GM12878 (cell line): ENCODE results near the gene HDAC9. TPM values are rescaled to one million over a fixed set of nuclear protein-coding genes. Genes with fewer than 3 reads are reported as not detected.

ENCODE experiments used
- ATAC-seq: fragments of 200-7000 bp; cut with Tn5 transposase; 3 replicates; pipeline ENCODE4 v1.9.1; 2020; ENCODE audit warnings: mild to moderate bottlenecking, moderate library complexity
- BruUV-seq: library from RNA; stranded (reverse); fragments of 400-500 nt; replicated peaks from 2 replicates; lab custom pipeline; 2021; lab: Mats Ljungman, UMichigan
- CTCF ChIA-PET: fragments of 300-600 bp; sonication (Branson Sonifier 250); formaldehyde crosslinking; extraction: SDS; loops from one replicate; lab custom pipeline; 2021; ENCODE audit warnings: inconsistent platforms; lab: Yijun Ruan, JAX
- POLR2A ChIA-PET: fragments of 350-600 bp; formaldehyde crosslinking; extraction: SDS; loops from one replicate; lab custom pipeline; 2021; ENCODE audit warnings: inconsistent platforms; lab: Charles Lee
- RAD21 ChIA-PET: fragments of 300-600 bp; sonication (Branson Sonifier 250); formaldehyde crosslinking; loops from one replicate; lab custom pipeline; 2023; ENCODE audit warnings: antibody characterized with exemption; ENCODE audit not compliant: unreplicated experiment; lab: Charles Lee
- SMC1A ChIA-PET: fragments of 300-600 bp; sonication (Branson Sonifier 250); formaldehyde crosslinking; loops from one replicate; lab custom pipeline; 2023; ENCODE audit not compliant: unreplicated experiment, uncharacterized antibody; lab: Charles Lee
- DNase-seq: peaks from one replicate; pipeline ENCODE4 v3.0.0-alpha.2; 2011; ENCODE audit warnings: low read depth, low spot score
- FAIRE-seq: peaks from 3 replicates; lab custom pipeline; 2011; peaks lifted over from hg19 to GRCh38; lab: Jason Lieb, UNC
- H2AFZ ChIP-seq: 2 replicates; pipeline ENCODE4 v1.6.0; 2011; ENCODE audit warnings: low read depth, low read length, control low read depth; ENCODE audit not compliant: control insufficient read depth
- H3K27ac ChIP-seq: 2 replicates; pipeline ENCODE4 v1.5.1; 2011; ENCODE audit warnings: control low read depth; ENCODE audit not compliant: control insufficient read depth, insufficient read depth
- H3K27me3 ChIP-seq, 2 experiments: replicated peaks in 1 of 2; 2 replicates each; pipeline versions ENCODE4 v1.6.0 to v1.6.1; 2011; ENCODE audit warnings: low read length in 1 of 2; ENCODE audit not compliant: control insufficient read depth in 2 of 2, insufficient read depth in 2 of 2
- H3K36me3 ChIP-seq, 2 experiments: 2 replicates each; pipeline ENCODE4 v1.5.1; 2011; ENCODE audit warnings: low read length in 1 of 2; ENCODE audit not compliant: control insufficient read depth in 2 of 2, insufficient read depth in 2 of 2
- H3K4me1 ChIP-seq: 2 replicates; pipeline ENCODE4 v1.6.1; 2011; ENCODE audit warnings: mild to moderate bottlenecking, low read length, moderate library complexity, mixed read lengths; ENCODE audit not compliant: control insufficient read depth, insufficient read depth
- H3K4me2 ChIP-seq: 2 replicates; pipeline ENCODE4 v1.6.0; 2011; ENCODE audit warnings: control low read depth; ENCODE audit not compliant: control insufficient read depth, insufficient read depth
- H3K4me3 ChIP-seq: fragments of 200-600 bp; sonication (generic); 2 replicates; pipeline ENCODE4 v1.5.1; 2016
- H3K79me2 ChIP-seq: 2 replicates; pipeline ENCODE4 v1.6.0; 2011; ENCODE audit warnings: low read length; ENCODE audit not compliant: control insufficient read depth, insufficient read depth
- H3K9ac ChIP-seq: 2 replicates; pipeline ENCODE4 v1.8.0; 2011; ENCODE audit warnings: low read length, control low read depth, mixed read lengths; ENCODE audit not compliant: control insufficient read depth, insufficient read depth
- H3K9me3 ChIP-seq: replicated peaks from 3 replicates; pipeline ENCODE4 v1.5.1; 2011; ENCODE audit warnings: mild to moderate bottlenecking, low read length; ENCODE audit not compliant: control insufficient read depth, insufficient read depth
- H4K20me1 ChIP-seq: 2 replicates; pipeline ENCODE4 v1.6.0; 2011; ENCODE audit not compliant: control insufficient read depth, insufficient read depth
- BRCA1 ChIP-seq: IDR thresholded peaks from 2 replicates; pipeline ENCODE4 v1.6.1; 2011; ENCODE audit warnings: low read depth, low read length, improper control_type of control experiment
- CBFB ChIP-seq: IDR thresholded peaks from 2 replicates; pipeline ENCODE4 v1.6.1; 2016; ENCODE audit warnings: antibody characterized with exemption, low read depth
- EGR1 ChIP-seq, 2 experiments: IDR thresholded peaks; 1 replicate in 1 of 2; 2 replicates in 1 of 2; pipeline ENCODE4 v1.6.1; 2011 to 2012; ENCODE audit warnings: low read depth in 2 of 2, low read length in 2 of 2, borderline replicate concordance in 1 of 2, mild to moderate bottlenecking in 1 of 2, moderate library complexity in 1 of 2
- EP300 ChIP-seq, 2 experiments: fragments of 150-350 bp in 1 of 2; IDR thresholded peaks; 2 replicates each; pipeline ENCODE4 v1.6.1; 2011 to 2012; ENCODE audit warnings: low read depth in 2 of 2, low read length in 2 of 2, borderline replicate concordance in 1 of 2, improper control_type of control experiment in 1 of 2, inconsistent platforms in 1 of 2; ENCODE audit not compliant: control insufficient read depth in 1 of 2
- HCFC1 ChIP-seq: fragments of 150-350 bp; IDR thresholded peaks from 2 replicates; pipeline ENCODE4 v1.6.1; 2014; ENCODE audit warnings: low read length
- IKZF1 ChIP-seq: fragments of 450-650 bp; conservative IDR thresholded peaks from 2 replicates; pipeline ENCODE4 v1.6.1; 2017; ENCODE audit warnings: antibody characterized with exemption, mild to moderate bottlenecking
- MEF2A ChIP-seq: IDR thresholded peaks from 2 replicates; pipeline ENCODE4 v1.6.1; 2011; ENCODE audit warnings: low read depth, mild to moderate bottlenecking, low read length, moderate library complexity; ENCODE audit not compliant: insufficient read depth
- NFYB ChIP-seq: IDR thresholded peaks from 2 replicates; pipeline ENCODE4 v1.6.1; 2011; ENCODE audit warnings: low read depth, mild to moderate bottlenecking, low read length, improper control_type of control experiment, moderate library complexity; ENCODE audit not compliant: insufficient read depth
- POLR2A ChIP-seq: IDR thresholded peaks from 2 replicates; pipeline ENCODE4 v1.6.1; 2011; ENCODE audit warnings: low read depth, mild to moderate bottlenecking, low read length
- RUNX3 ChIP-seq: IDR thresholded peaks from 2 replicates; pipeline ENCODE4 v1.6.1; 2012; ENCODE audit warnings: low read length, inconsistent platforms
- ZNF217 ChIP-seq: fragments of 450-650 bp; IDR thresholded peaks from 2 replicates; pipeline ENCODE4 v1.6.1; 2017; ENCODE audit warnings: antibody characterized with exemption, mild to moderate bottlenecking
- WGBS: methylation state at CpG from one replicate; pipeline ENCODE4 v1.1.6; 2016; ENCODE audit warnings: low lambda C conversion rate; ENCODE audit not compliant: insufficient replicate concordance, insufficient coverage; ENCODE audit errors: missing lambda C conversion rate; 5-methylcytosine and 5-hydroxymethylcytosine counted together
- in situ Hi-C: fragments of 300-500 bp; cut with MboI; formaldehyde crosslinking; loops from 9 replicates; pipeline ENCODE4 v1.14.3; 2018; ENCODE audit warnings: mixed read lengths
- intact Hi-C: fragments of 100-400 bp; cut with micrococcal nuclease; formaldehyde crosslinking; loops from one replicate; pipeline ENCODE4 v1.14.2; 2022; ENCODE audit not compliant: unreplicated experiment
- polyA plus RNA-seq, 11 experiments: library from polyadenylated mRNA; depleted of rRNA in 4 of 11; unstranded in 6 of 11; stranded (reverse) in 5 of 11; fragments of >200 nt; fragmentation: Nextera tagmentation in 4 of 11; fragmentation: Illumina TruSeq in 1 of 11; extraction: Ambion mirVana in 4 of 11; extraction: Trizol in 1 of 11; gene quantifications; 1 replicate in 1 of 11; 2 replicates in 10 of 11; pipeline versions ENCODE4 v1.2.1 to v1.2.3, GENCODE V29; 2011 to 2016; ENCODE audit warnings: inconsistent platforms in 2 of 11, missing spikeins in 2 of 11, low read depth in 1 of 11
- total RNA-seq, 4 experiments: library from RNA; depleted of rRNA in 3 of 4; stranded (reverse); fragments of >200 nt in 3 of 4; fragmentation: Illumina TruSeq in 1 of 4; extraction: Trizol in 1 of 4; gene quantifications; 2 replicates each; pipeline versions ENCODE4 v1.2.1 to v1.2.3, GENCODE V29; 2013 to 2021

Gene HDAC9
- total and polyA plus RNA-seq, 10 of the 15 experiments (the other 5 are each of a cell fraction or from before 2014, with no cell fraction given), result 0.73 to 12.8 (median 0.92) TPM

DNA sequence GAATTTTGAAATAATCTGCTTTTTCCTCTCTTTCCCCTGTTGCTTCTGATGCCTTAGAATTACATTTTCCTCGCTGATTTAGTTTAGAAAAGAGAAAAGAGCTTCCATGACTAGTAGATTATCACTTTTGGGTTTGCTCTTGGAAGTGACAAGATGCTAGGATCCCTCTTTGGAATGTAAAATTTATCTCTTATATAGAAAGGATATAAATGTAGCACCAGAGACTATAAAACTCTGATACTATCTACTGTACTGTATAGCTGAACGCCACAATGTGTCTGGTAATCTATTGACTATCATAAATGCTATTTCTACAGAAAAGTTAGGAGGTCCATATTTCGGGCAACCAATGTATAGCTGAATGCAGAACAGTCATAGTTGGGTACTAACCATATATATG lies 1.1 kb upstream of the HDAC9 start:
- no peaks in the 10 kb centered on the region for H3K9me3 ChIP-seq
- H3K36me3 ChIP-seq, result no peaks in the 10 kb centered on the region
- no peak overlapping the region for H3K4me3 ChIP-seq
- H4K20me1 ChIP-seq, result no peaks in the 10 kb centered on the region
- ChIA-PET SMC1A (interaction anchor here (0.9 to 3.2 kb wide), 7 partner anchors 9 to 54 kb away, joined by 3 to 7 read pairs (median 4); no protein-coding TSS in a partner anchor), CTCF (interaction anchor here (3.4 to 4.4 kb wide), 2 partner anchors 13 to 137 kb away, joined by 11 to 25 read pairs; no protein-coding TSS in a partner anchor), POLR2A (interaction anchor here (1.5 kb wide), 1 partner anchor 25 kb away, joined by 3 read pairs; no protein-coding TSS in a partner anchor), RAD21 (no interaction called here)
- DNase-seq, result no peak
- no peak overlapping the region for H3K4me2 ChIP-seq
- no peak overlapping the region for H3K9ac ChIP-seq
- no peak overlapping the region for H3K27ac ChIP-seq
- no peaks in the 10 kb centered on the region for H3K79me2 ChIP-seq
- in situ Hi-C loops (no loop called here), intact Hi-C loops (no loop called here)
- no peak for FAIRE-seq
- no peak for ATAC-seq
- no TSS peak for BruUV-seq
- TF ChIP-seq NFYB, result no peak
- no peak overlapping the region for H2AFZ ChIP-seq
- 96% methylated on average over 3 of the region's 3 CpGs for WGBS
- H3K27me3 ChIP-seq, result no peaks in the 10 kb centered on the region
- peaks cover 14% of the 10 kb centered on the region; the same call in 1 of the 2 replicates for H3K4me1 ChIP-seq

DNA sequence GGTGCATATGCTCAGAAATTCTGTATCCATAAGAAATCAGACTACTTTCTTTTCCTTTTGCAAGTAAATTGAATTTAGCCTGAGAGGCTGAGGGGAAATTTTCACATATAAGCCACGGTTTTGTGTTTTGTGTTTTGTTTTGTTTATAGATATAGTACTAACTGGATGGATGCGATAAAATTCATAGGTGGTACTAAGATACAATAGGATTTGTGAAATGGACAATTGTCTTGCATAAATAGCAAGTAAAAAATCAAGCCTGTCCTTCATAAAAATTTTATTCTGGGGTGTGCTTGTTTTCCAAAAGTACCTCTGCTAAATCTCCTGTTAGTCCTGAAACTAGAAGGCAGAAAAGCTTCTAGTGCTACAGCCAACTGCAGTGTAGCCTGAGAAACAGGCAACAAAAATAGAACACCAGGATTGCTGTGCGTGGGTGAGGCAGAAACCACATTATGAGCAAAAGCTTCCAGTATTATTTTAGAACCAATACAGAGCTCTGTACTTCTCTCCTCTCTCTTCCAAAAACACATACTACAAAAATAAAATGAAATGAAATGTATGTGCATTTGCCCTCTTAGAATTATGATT lies 634 bp upstream of the HDAC9 start:
- ATAC-seq, result peak; percentile 25; the same call in 1 of the 3 replicates
- in situ Hi-C loops, result no loop called here
- peak overlapping the region; percentile 67; the same call in 1 of the 2 replicates for H3K4me3 ChIP-seq
- 56% methylated on average over 3 of the region's 3 CpGs for WGBS
- H3K9me3 ChIP-seq, result no peaks in the 10 kb centered on the region
- no peak overlapping the region; the same call in 1 of the 2 replicates for H2AFZ ChIP-seq
- H3K36me3 ChIP-seq, result no peaks in the 10 kb centered on the region
- H3K4me1 ChIP-seq, result peaks cover 14% of the 10 kb centered on the region; the same call in 1 of the 2 replicates
- no peak for DNase-seq
- FAIRE-seq, result no peak
- SMC1A ChIA-PET, result interaction anchor here (0.8 to 3.2 kb wide), 8 partner anchors 9 to 54 kb away, joined by 3 to 8 read pairs (median 4); no protein-coding TSS in a partner anchor
- H3K9ac ChIP-seq, result no peak overlapping the region
- H3K79me2 ChIP-seq, result no peaks in the 10 kb centered on the region
- RAD21 ChIA-PET, result interaction anchor here (0.7 to 1.5 kb wide), 2 partner anchors 19 to 31 kb away, joined by 3 to 6 read pairs; no protein-coding TSS in a partner anchor
- H3K27me3 ChIP-seq, result no peaks in the 10 kb centered on the region
- no TSS peak for BruUV-seq
- no peaks in the 10 kb centered on the region for H4K20me1 ChIP-seq
- no peak overlapping the region for H3K27ac ChIP-seq
- POLR2A ChIA-PET, result interaction anchor here (1.2 to 1.5 kb wide), 2 partner anchors 14 to 26 kb away, joined by 3 to 6 read pairs; no protein-coding TSS in a partner anchor
- peak overlapping the region; percentile 96 for H3K4me2 ChIP-seq
- CTCF ChIA-PET, result interaction anchor here (1.5 to 4.4 kb wide), 3 partner anchors 12 to 138 kb away, joined by 3 to 25 read pairs (median 11); no protein-coding TSS in a partner anchor
- intact Hi-C loops, result no loop called here
- TF ChIP-seq RUNX3 (peak; percentile 83), BRCA1 (no peak), ZNF217 (no peak), POLR2A (no peak), MEF2A (peak; percentile 85), EP300 (IDR thresholded peaks at IDR 0.05; ENCODE audit: borderline replicate concordance in 1 of 2, control insufficient read depth in 1 of 2, low read depth in 2 of 2, low read length in 2 of 2) (0 out of 4 replicates have a peak, but pooled peaks of 1 of the 2 experiments have one; percentile 8), IKZF1 (0 out of 2 replicates have a peak, but pooled peaks have one; percentile 7), EGR1 (IDR thresholded peaks at IDR 0.05; ENCODE audit: borderline replicate concordance in 1 of 2, low read depth in 2 of 2, low read length in 2 of 2) (peak in 1 of 2 experiments; percentile 81; a peak in 2 of 3 replicates), CBFB (0 out of 2 replicates have a peak, but pooled peaks have one; percentile 39), HCFC1 (no peak)
